Right lobe of liver (tissue), 4 donors: Measurements from ENCODE around the gene PLCD1.

Experiments
- POLR2A ChIP-seq: fragments of 450-650 bp; IDR thresholded peaks from one replicate; pipeline ENCODE4 v1.6.1; 2017; ENCODE audit warnings: antibody characterized with exemption, mild to moderate bottlenecking
- TF ChIP-seq, protein P1 (sequence below), 4 donors: fragments of 200-600 bp in 3 of 4; fragments of 450-650 bp in 1 of 4; IDR thresholded peaks; one replicate each; pipeline versions ENCODE4 v1.5.1 to v1.8.0; 2016 to 2022; ENCODE audit warnings: antibody characterized with exemption in 4 of 4, mild to moderate bottlenecking in 2 of 4
- donor health status: DM: no; HTN: no; CAD: no.
- donor health status: DM: no; HTN: no; CAD: no.
- donor health status: DM: no; HTN: yes; CAD: no.

DNA sequence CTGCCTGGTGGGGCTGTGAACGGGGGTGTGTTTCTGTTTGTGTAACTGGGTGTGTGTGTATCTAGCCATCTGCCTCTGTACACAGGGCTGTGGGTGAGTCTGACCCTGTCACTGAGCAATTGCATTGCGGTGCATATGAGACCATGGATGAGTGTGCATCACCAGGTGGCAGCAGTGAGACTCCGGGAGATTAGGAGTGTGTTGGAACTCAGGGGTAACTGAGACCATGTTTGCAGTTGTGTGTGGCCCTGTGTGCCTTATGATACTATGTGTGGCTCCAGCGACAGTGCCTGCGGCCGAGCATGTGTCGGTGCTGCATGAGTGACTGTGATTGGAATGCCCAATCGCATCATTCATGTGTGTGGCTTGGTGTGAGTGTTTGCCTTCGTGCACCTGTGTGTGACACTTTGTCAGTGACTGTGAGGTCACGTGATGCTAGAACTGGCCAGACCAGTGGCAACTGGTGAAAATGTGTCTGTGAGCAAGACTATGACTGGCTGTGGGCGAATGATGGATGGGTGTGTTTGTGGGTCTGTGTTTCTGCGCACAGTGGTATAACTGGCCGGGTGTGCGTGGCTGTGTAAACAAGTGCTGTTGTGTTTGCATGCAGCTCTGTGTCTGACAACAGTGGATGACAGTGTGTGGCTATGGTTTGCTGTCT is 24.9 kb downstream of the PLCD1 start:
- TF ChIP-seq, protein P1, sequence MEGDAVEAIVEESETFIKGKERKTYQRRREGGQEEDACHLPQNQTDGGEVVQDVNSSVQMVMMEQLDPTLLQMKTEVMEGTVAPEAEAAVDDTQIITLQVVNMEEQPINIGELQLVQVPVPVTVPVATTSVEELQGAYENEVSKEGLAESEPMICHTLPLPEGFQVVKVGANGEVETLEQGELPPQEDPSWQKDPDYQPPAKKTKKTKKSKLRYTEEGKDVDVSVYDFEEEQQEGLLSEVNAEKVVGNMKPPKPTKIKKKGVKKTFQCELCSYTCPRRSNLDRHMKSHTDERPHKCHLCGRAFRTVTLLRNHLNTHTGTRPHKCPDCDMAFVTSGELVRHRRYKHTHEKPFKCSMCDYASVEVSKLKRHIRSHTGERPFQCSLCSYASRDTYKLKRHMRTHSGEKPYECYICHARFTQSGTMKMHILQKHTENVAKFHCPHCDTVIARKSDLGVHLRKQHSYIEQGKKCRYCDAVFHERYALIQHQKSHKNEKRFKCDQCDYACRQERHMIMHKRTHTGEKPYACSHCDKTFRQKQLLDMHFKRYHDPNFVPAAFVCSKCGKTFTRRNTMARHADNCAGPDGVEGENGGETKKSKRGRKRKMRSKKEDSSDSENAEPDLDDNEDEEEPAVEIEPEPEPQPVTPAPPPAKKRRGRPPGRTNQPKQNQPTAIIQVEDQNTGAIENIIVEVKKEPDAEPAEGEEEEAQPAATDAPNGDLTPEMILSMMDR (IDR thresholded peaks at IDR 0.05) = peak; percentile 64 to 79 (median 75)
- no peak for TF ChIP-seq POLR2A
